KMS-11 (cell line): Measurements from ENCODE around the gene LHX3.
"Not testable (repeated sequence)": the region's sequence is repeated elsewhere in the genome, so short reads cannot be mapped to it uniquely, and the experiment has no call there.

Experiments
- H2AFZ ChIP-seq: fragments of 200-600 bp; sonication (generic); 2 replicates; pipeline ENCODE4 v1.6.1; 2016; ENCODE audit warnings: antibody characterized with exemption, mixed run types, low read depth
- H3K27ac ChIP-seq: fragments of 200-600 bp; sonication (generic); 2 replicates; pipeline ENCODE4 v1.6.1; 2016; ENCODE audit warnings: mild to moderate bottlenecking, mixed run types
- H3K27me3 ChIP-seq: fragments of 200-600 bp; sonication (generic); 2 replicates; pipeline ENCODE4 v1.6.1; 2017; ENCODE audit warnings: mild to moderate bottlenecking, low read depth, mixed run types, moderate library complexity; ENCODE audit not compliant: insufficient read depth
- H3K36me3 ChIP-seq: fragments of 200-600 bp; sonication (generic); 2 replicates; pipeline ENCODE4 v1.6.1; 2017; ENCODE audit warnings: mild to moderate bottlenecking, mixed run types; ENCODE audit not compliant: insufficient read depth
- H3K4me1 ChIP-seq: fragments of 200-600 bp; sonication (generic); 2 replicates; pipeline ENCODE4 v1.6.1; 2016; ENCODE audit warnings: mild to moderate bottlenecking, low read depth, mixed run types; ENCODE audit not compliant: poor library complexity, severe bottlenecking
- H3K4me2 ChIP-seq: fragments of 200-600 bp; sonication (generic); 2 replicates; pipeline ENCODE4 v1.7.0; 2016; ENCODE audit warnings: mild to moderate bottlenecking, mixed run types
- H3K4me3 ChIP-seq: fragments of 200-600 bp; sonication (generic); IDR thresholded peaks from 2 replicates; pipeline ENCODE4 v1.6.1; 2017; ENCODE audit warnings: low read depth, low read length, mixed read lengths; ENCODE audit not compliant: insufficient read depth
- H3K79me2 ChIP-seq: fragments of 200-600 bp; sonication (generic); 2 replicates; pipeline ENCODE4 v1.6.1; 2016; ENCODE audit warnings: low read depth, mixed run types; ENCODE audit not compliant: insufficient read depth
- H3K9ac ChIP-seq: fragments of 200-600 bp; sonication (generic); 2 replicates; pipeline ENCODE4 v1.6.1; 2016; ENCODE audit warnings: mild to moderate bottlenecking, mixed run types
- H4K20me1 ChIP-seq: fragments of 200-600 bp; sonication (generic); 2 replicates; pipeline ENCODE4 v1.6.1; 2016; ENCODE audit warnings: mild to moderate bottlenecking, mixed run types; ENCODE audit not compliant: insufficient read depth
- CTCF ChIP-seq: fragments of 200-600 bp; sonication (generic); conservative IDR thresholded peaks from 2 replicates; pipeline ENCODE4 v1.6.1; 2017; ENCODE audit warnings: low read depth, mild to moderate bottlenecking, antibody characterized with exemption, low read length, moderate library complexity, mixed read lengths

The LHX3 gene

GRCh38 chr9:136239135-136239982 lies 34.4 kb upstream of the LHX3 start:
- no peak overlapping the region for H3K4me2 ChIP-seq
- no peak for TF ChIP-seq CTCF
- H3K79me2 ChIP-seq: peaks cover 60% of the 10 kb centered on the region; the same call in 1 of the 2 replicates
- H3K27ac ChIP-seq: no peak overlapping the region
- H3K36me3 ChIP-seq: no peaks in the 10 kb centered on the region
- H3K4me1 ChIP-seq: peaks cover 27% of the 10 kb centered on the region
- H3K9ac ChIP-seq: no peak overlapping the region
- no peaks in the 10 kb centered on the region for H3K27me3 ChIP-seq
- H2AFZ ChIP-seq: no peak overlapping the region
- H3K4me3 ChIP-seq: no peak overlapping the region
- H4K20me1 ChIP-seq: no peaks in the 10 kb centered on the region

- Histone ChIP-seq H3K4me3 (no peak overlapping the region), H3K9ac (no peak overlapping the region), H3K4me2 (no peak overlapping the region), H3K27me3 (no peaks in the 10 kb centered on the region), H4K20me1 (no peaks in the 10 kb centered on the region), H3K4me1 (peaks cover 17% of the 10 kb centered on the region), H3K79me2 (peaks cover 53% of the 10 kb centered on the region; the same call in 1 of the 2 replicates), H3K36me3 (no peaks in the 10 kb centered on the region), H3K27ac (no peak overlapping the region), H2AFZ (no peak overlapping the region)
- TF ChIP-seq CTCF: no peak
Measured at GRCh38 chr9:136238342-136238732, 33.4 kb upstream of the LHX3 start.

GRCh38 chr9:136237486-136238341 lies 32.8 kb upstream of the LHX3 start:
- Histone ChIP-seq H3K4me2 (no peak overlapping the region), H3K79me2 (peaks cover 47% of the 10 kb centered on the region; the same call in 1 of the 2 replicates), H3K4me3 (no peak overlapping the region), H4K20me1 (no peaks in the 10 kb centered on the region), H3K4me1 (peaks cover 10% of the 10 kb centered on the region), H3K36me3 (no peaks in the 10 kb centered on the region), H2AFZ (no peak overlapping the region), H3K27ac (no peak overlapping the region), H3K27me3 (no peaks in the 10 kb centered on the region), H3K9ac (no peak overlapping the region)
- TF ChIP-seq CTCF: no peak

GRCh38 chr9:136236471-136237410 lies 31.8 kb upstream of the LHX3 start:
- not testable (repeated sequence) for H3K36me3 ChIP-seq, H3K4me1 ChIP-seq, H3K27me3 ChIP-seq, H3K27ac ChIP-seq, H3K4me3 ChIP-seq, H2AFZ ChIP-seq, H3K4me2 ChIP-seq, H4K20me1 ChIP-seq, H3K9ac ChIP-seq
- peaks cover 39% of the 10 kb centered on the region; the same call in 1 of the 2 replicates for H3K79me2 ChIP-seq
